OCI-LY3 (cell line): ENCODE results near the gene RHOA.

Experiments used
- H2AFZ ChIP-seq: fragments of 200-600, 300-600 bp; shearing (Covaris generic); 2 replicates; pipeline ENCODE4 v1.6.0; 2014; ENCODE audit warnings: antibody characterized with exemption, low read depth, low read length
- H3K27ac ChIP-seq: fragments of 200-600, 300-600 bp; sonication (generic); 2 replicates; pipeline ENCODE4 v1.5.1; 2014; ENCODE audit warnings: mild to moderate bottlenecking, low read length, moderate library complexity, mixed read lengths
- H3K27me3 ChIP-seq: fragments of 200-600, 300-600 bp; sonication (generic); 2 replicates; pipeline ENCODE4 v1.6.1; 2014; ENCODE audit warnings: low read depth, low read length, mixed read lengths
- H3K36me3 ChIP-seq: fragments of 200-600, 300-600 bp; sonication (generic); replicated peaks from 2 replicates; pipeline ENCODE3; 2014; ENCODE audit warnings: low read depth, low read length, mixed read lengths
- H3K4me1 ChIP-seq: fragments of 300-600, 200-600 bp; sonication (generic); 2 replicates; pipeline ENCODE4 v1.6.1; 2014; ENCODE audit warnings: low read length, mixed read lengths
- H3K4me2 ChIP-seq: fragments of 200-600, 300-600 bp; sonication (generic); 2 replicates; pipeline ENCODE4 v1.6.1; 2014; ENCODE audit warnings: low read length, mixed read lengths
- H3K4me3 ChIP-seq: fragments of 300-600, 200-600 bp; sonication (generic); 2 replicates; pipeline ENCODE4 v1.5.1; 2014; ENCODE audit warnings: antibody characterized with exemption, mild to moderate bottlenecking, low read length, moderate library complexity
- H3K79me2 ChIP-seq: fragments of 300-600, 200-600 bp; shearing (Covaris generic); 2 replicates; pipeline ENCODE4 v1.6.1; 2014; ENCODE audit warnings: mild to moderate bottlenecking, low read length, mixed read lengths
- H3K9ac ChIP-seq: fragments of 300-600, 200-600 bp; shearing (Covaris generic); 2 replicates; pipeline ENCODE4 v1.6.0; 2014; ENCODE audit warnings: mild to moderate bottlenecking, low read length, moderate library complexity
- H3K9me3 ChIP-seq: fragments of 200-600, 300-600 bp; shearing (Covaris generic); 2 replicates; pipeline ENCODE4 v1.6.1; 2014; ENCODE audit warnings: low read length, mixed read lengths; ENCODE audit not compliant: insufficient read depth
- H4K20me1 ChIP-seq: fragments of 200-600, 300-600 bp; sonication (generic); 2 replicates; pipeline ENCODE4 v1.6.1; 2016; ENCODE audit warnings: low read length, mixed read lengths; ENCODE audit not compliant: insufficient read depth
- EZH2phosphoT487 ChIP-seq: fragments of 200-600 bp; shearing (Covaris generic); IDR thresholded peaks from 2 replicates; pipeline ENCODE4 v1.6.1; 2018; ENCODE audit warnings: antibody characterized with exemption, mixed run types, low read depth
- TF ChIP-seq, protein P1 (sequence below): fragments of 200-600, 300-600 bp; sonication (generic); IDR thresholded peaks from 2 replicates; pipeline ENCODE4 v1.5.1; 2014; ENCODE audit warnings: antibody characterized with exemption, low read length, low read depth

Gene RHOA

DNA sequence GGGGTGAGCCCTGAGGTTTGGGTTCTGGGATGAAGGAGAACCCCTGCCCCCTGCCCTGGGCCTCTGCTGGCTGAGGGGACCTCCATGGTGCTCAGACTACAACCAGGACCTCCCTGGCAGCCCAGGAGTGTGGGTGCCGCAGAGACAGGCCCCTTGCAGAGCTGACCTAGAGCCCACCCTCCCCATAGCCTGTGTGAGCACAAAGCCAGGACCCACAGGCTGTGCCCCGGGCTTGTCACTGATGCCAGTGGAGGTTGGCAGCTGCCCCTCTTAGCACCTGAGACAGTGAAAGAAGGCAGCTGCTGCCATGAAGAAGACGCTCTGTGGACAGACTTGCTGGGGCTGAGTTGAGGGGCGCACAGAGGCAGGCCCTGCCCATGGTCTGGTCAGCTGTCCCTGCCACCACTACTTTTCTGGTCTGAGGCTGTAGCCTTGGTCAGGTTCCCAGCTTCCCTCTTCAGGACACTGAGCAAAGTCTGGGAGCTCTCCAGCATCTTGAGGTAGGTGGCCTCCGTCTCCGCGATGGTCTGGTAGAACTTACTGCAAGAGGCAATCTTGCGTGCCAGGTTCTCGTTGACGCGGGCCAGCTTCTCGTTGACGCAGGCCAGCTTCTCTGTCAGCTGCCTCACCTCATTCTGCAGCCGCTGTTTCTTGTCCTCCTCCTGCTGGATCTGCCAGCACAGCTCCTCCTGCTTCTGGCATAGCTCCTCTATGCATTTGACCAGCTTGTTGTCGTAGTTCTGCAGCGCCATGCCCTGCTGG, 94.9 kb downstream of the RHOA start:
- Histone ChIP-seq H3K4me3 (no peak overlapping the region), H3K79me2 (no peaks in the 10 kb centered on the region), H4K20me1 (no peaks in the 10 kb centered on the region), H3K27ac (no peak overlapping the region), H3K36me3 (peaks cover 31% of the 10 kb centered on the region), H3K9me3 (no peaks in the 10 kb centered on the region), H3K4me1 (no peaks in the 10 kb centered on the region), H3K9ac (no peak overlapping the region), H3K4me2 (no peak overlapping the region), H2AFZ (no peak overlapping the region), H3K27me3 (no peaks in the 10 kb centered on the region)
- no peak for TF ChIP-seq EZH2phosphoT487
- TF ChIP-seq, protein P1, sequence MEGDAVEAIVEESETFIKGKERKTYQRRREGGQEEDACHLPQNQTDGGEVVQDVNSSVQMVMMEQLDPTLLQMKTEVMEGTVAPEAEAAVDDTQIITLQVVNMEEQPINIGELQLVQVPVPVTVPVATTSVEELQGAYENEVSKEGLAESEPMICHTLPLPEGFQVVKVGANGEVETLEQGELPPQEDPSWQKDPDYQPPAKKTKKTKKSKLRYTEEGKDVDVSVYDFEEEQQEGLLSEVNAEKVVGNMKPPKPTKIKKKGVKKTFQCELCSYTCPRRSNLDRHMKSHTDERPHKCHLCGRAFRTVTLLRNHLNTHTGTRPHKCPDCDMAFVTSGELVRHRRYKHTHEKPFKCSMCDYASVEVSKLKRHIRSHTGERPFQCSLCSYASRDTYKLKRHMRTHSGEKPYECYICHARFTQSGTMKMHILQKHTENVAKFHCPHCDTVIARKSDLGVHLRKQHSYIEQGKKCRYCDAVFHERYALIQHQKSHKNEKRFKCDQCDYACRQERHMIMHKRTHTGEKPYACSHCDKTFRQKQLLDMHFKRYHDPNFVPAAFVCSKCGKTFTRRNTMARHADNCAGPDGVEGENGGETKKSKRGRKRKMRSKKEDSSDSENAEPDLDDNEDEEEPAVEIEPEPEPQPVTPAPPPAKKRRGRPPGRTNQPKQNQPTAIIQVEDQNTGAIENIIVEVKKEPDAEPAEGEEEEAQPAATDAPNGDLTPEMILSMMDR = no peak

DNA sequence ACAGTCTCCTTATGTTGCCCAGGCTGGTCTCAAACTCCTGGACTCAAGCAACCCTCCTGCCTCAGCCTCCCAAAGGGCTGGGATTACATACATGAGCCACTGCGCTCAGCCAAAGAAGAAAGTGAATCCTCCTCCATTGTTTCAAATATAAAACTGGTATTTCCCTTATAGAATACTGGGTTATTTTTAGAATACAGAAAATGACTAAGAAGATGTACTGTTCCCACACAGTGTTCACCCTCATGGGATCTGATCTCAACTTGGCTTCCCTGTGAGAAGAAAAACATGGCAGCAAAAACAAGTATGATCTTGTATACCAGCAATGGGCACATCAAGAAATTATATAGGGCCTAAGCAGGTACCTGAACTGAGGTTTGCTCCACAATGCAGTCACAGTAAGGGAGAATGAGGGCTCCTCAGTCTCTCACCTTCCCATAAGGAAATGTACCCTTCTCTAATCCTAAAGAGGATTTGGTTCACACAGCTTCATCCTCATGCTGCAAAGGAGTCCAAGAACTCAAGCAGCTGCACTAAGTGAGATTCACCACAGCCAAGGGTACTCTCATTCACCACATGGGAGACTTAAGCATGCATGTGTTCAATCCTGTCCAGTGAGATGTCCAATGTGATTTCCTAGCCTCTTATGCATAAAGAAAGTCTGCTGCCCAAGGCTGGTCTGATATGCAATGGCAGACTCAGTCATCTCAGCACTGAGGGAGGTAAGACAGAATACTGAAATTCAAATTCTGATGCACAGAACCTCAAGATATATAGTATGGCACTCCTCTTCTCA, 97.7 kb downstream of the RHOA start:
- Histone ChIP-seq H3K4me2 (no peak overlapping the region), H3K9me3 (no peaks in the 10 kb centered on the region), H4K20me1 (no peaks in the 10 kb centered on the region), H3K4me3 (no peak overlapping the region), H3K4me1 (no peaks in the 10 kb centered on the region), H3K27me3 (no peaks in the 10 kb centered on the region), H2AFZ (no peak overlapping the region), H3K27ac (no peak overlapping the region), H3K36me3 (peaks cover 36% of the 10 kb centered on the region), H3K9ac (no peak overlapping the region), H3K79me2 (no peaks in the 10 kb centered on the region)
- TF ChIP-seq, protein P1 = no peak
- TF ChIP-seq EZH2phosphoT487 = no peak

DNA sequence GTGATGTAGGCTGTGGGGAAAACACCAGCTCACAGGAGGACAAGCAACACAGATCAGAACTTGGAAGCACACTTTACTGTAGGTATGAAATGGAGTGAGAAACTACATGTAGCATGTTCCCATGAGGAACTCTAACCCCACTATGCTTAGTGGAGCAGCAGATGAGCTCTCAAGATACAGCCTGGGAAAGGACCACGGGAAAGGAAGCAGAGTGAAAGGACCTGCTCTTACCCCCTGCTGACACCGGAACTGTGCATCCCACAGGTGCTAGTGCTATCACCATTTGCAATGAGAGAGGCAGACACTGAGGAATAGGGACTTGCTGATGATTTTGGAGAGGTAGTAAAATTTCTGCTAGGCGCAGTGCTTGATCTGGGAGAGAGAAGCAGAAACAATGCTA, 100.5 kb downstream of the RHOA start:
- H3K4me2 ChIP-seq = no peak overlapping the region

DNA sequence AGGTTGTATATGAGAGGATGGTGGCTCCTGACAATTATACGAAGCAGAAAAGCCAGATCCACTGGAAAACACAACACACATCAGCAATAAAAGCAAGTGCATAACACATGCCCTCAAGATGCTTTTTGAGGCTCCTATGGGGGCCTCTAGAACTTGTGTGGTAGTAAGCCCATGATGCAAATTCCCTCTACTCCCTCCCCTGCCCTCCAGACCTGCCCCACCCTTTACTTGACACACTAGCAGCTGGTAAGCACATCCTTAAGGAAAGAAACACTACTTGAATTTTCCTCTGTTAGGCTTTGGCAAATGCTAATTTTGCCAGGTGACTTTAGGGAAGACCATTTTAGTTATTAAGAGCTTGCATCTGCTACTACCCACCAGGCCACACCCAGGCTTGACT, 101.1 kb downstream of the RHOA start:
- peaks cover 3% of the 10 kb centered on the region; the same call in 1 of the 2 replicates for H3K4me1 ChIP-seq
- H3K27ac ChIP-seq = no peak overlapping the region
- no peaks in the 10 kb centered on the region for H3K27me3 ChIP-seq
- H3K4me3 ChIP-seq = no peak overlapping the region
- TF ChIP-seq EZH2phosphoT487 = no peak
- TF ChIP-seq, protein P1 = no peak
- no peak overlapping the region for H2AFZ ChIP-seq
- peaks cover 35% of the 10 kb centered on the region for H3K36me3 ChIP-seq
- H3K9ac ChIP-seq = no peak overlapping the region
- H3K4me2 ChIP-seq = no peak overlapping the region
- H3K9me3 ChIP-seq = no peaks in the 10 kb centered on the region
- H4K20me1 ChIP-seq = no peaks in the 10 kb centered on the region
- no peaks in the 10 kb centered on the region for H3K79me2 ChIP-seq

More for the DNA sequence above, 100.5 kb downstream of the RHOA start:
- no peaks in the 10 kb centered on the region for H3K79me2 ChIP-seq
- H3K27ac ChIP-seq = no peak overlapping the region
- no peak overlapping the region for H3K9ac ChIP-seq
- no peak overlapping the region for H2AFZ ChIP-seq
- TF ChIP-seq, protein P1 = no peak
- no peak for TF ChIP-seq EZH2phosphoT487
- H3K4me3 ChIP-seq = no peak overlapping the region
- H4K20me1 ChIP-seq = no peaks in the 10 kb centered on the region
- H3K36me3 ChIP-seq = peaks cover 32% of the 10 kb centered on the region
- no peaks in the 10 kb centered on the region for H3K27me3 ChIP-seq
- no peaks in the 10 kb centered on the region for H3K4me1 ChIP-seq
- H3K9me3 ChIP-seq = no peaks in the 10 kb centered on the region
